ENCODE data around the gene HELZ2. TPM values are rescaled to one million over a fixed set of nuclear protein-coding genes. Genes with fewer than 3 reads are reported as not detected.

Gene HELZ2
- total and polyA plus RNA-seq, 2 experiments from 2014 or later: 5.2 to 48.9 TPM

- Histone ChIP-seq H2AFZ (no peak overlapping the region), H3K79me2 (replicated peaks; ENCODE audit: insufficient read depth) (peaks cover 13% of the 10 kb centered on the region), H3K36me3 (ENCODE audit: insufficient read depth) (peaks cover 8% of the 10 kb centered on the region; the same call in 1 of the 2 replicates), H3K4me1 (ENCODE audit: insufficient read depth) (no peaks in the 10 kb centered on the region), H3K4me2 (no peak overlapping the region), H3K27ac (ENCODE audit: low read depth) (no peak overlapping the region), H3K9me2 (ENCODE audit: insufficient read depth) (no peaks in the 10 kb centered on the region), H3F3A (replicated peaks; ENCODE audit: low read depth) (0 out of 2 replicates have a peak, but pooled peaks cover 5% of the 10 kb centered on the region), H4K20me1 (replicated peaks; ENCODE audit: insufficient read depth) (no peaks in the 10 kb centered on the region), H3K27me3 (ENCODE audit: insufficient read depth) (no peaks in the 10 kb centered on the region), H3K4me3 (no peak overlapping the region)
- no peak for ATAC-seq
- no peak for TF ChIP-seq EZH2phosphoT487 (IDR thresholded peaks at IDR 0.05; ENCODE audit: unreplicated experiment)
- no peak for TF ChIP-seq NANOG (IDR thresholded peaks at IDR 0.05; ENCODE audit: borderline replicate concordance)
- TF ChIP-seq CTCF (conservative IDR thresholded peaks at IDR 0.05; ENCODE audit: low read depth in 2 of 2): no peak
- no peak for TF ChIP-seq ZNF331 (CRISPR knock-in tag; IDR thresholded peaks at IDR 0.05; ENCODE audit: low read depth)
- no peak for TF ChIP-seq ZNF114 (CRISPR knock-in tag; IDR thresholded peaks at IDR 0.05)
- no peak for TF ChIP-seq CREB1 (CRISPR knock-in tag; IDR thresholded peaks at IDR 0.05; ENCODE audit: low read depth)
- TF ChIP-seq EZH2 (IDR thresholded peaks at IDR 0.05; ENCODE audit: low read depth, unreplicated experiment): no peak
- no peak for TF ChIP-seq STAT1 (IDR thresholded peaks at IDR 0.05; ENCODE audit: unreplicated experiment)
- TF ChIP-seq ZNF462 (CRISPR knock-in tag; IDR thresholded peaks at IDR 0.05): no peak
- TF ChIP-seq POLR2AphosphoS5 (IDR thresholded peaks at IDR 0.05; ENCODE audit: low read depth): no peak
- TF ChIP-seq ETS1 (IDR thresholded peaks at IDR 0.05): no peak
- TF ChIP-seq JUNB (IDR thresholded peaks at IDR 0.05; ENCODE audit: unreplicated experiment): no peak
- TF ChIP-seq REST (IDR thresholded peaks at IDR 0.05; ENCODE audit: unreplicated experiment): no peak
- H3K27ac Mint-ChIP-seq: no peak overlapping the region
- H3K4me1 Mint-ChIP-seq: no peaks in the 10 kb centered on the region
- no peak overlapping the region for H3K4me3 Mint-ChIP-seq
- DNase-seq (ENCODE audit: low spot score): no peak
- H3K9me3 Mint-ChIP-seq: no peaks in the 10 kb centered on the region
- peaks cover 2% of the 10 kb centered on the region for H3K27me3 Mint-ChIP-seq (ENCODE audit: insufficient read depth, low read depth, poor library complexity)
- peaks cover 18% of the 10 kb centered on the region for H3K36me3 Mint-ChIP-seq (ENCODE audit: low read depth)
Measured at GRCh38 chr20:63606686-63607085, 32.6 kb upstream of the HELZ2 start.
